Lower lobe of right lung (tissue), 2 donors: Measurements from ENCODE around the gene HELLS. TPM values are rescaled to one million over a fixed set of nuclear protein-coding genes. Genes with fewer than 3 reads are reported as not detected.
"Not testable (repeated sequence)": the region's sequence is repeated elsewhere in the genome, so short reads cannot be mapped to it uniquely, and the experiment has no call there.

ENCODE experiments used
- ATAC-seq, 2 donors: fragments of 200-7000 bp; cut with Tn5 transposase; one replicate each; pipeline ENCODE4 v1.9.1; 2020 to 2022; ENCODE audit warnings: mild to moderate bottlenecking in 2 of 2, moderate library complexity in 2 of 2
- DNase-seq: peaks from one replicate; pipeline ENCODE4 v3.0.0-alpha.2; 2020
- H3K27ac ChIP-seq: fragments of 200-600 bp; one replicate; pipeline ENCODE4 v1.8.0; 2022
- H3K27me3 ChIP-seq: fragments of 200-600 bp; one replicate; pipeline ENCODE4 v1.8.0; 2022; ENCODE audit warnings: low read depth
- H3K36me3 ChIP-seq: fragments of 200-600 bp; one replicate; pipeline ENCODE4 v1.8.0; 2022; ENCODE audit warnings: mild to moderate bottlenecking
- H3K4me1 ChIP-seq: fragments of 200-600 bp; one replicate; pipeline ENCODE4 v1.8.0; 2022
- H3K4me3 ChIP-seq: fragments of 200-600 bp; one replicate; pipeline ENCODE4 v1.8.0; 2022; ENCODE audit warnings: mild to moderate bottlenecking
- H3K9me3 ChIP-seq: fragments of 200-600 bp; one replicate; pipeline ENCODE4 v1.8.0; 2022
- CTCF ChIP-seq: fragments of 200-600 bp; IDR thresholded peaks from one replicate; pipeline ENCODE4 v1.8.0; 2022; ENCODE audit warnings: antibody characterized with exemption, mild to moderate bottlenecking
- intact Hi-C: fragments of 100-400 bp; cut with DNase I; formaldehyde crosslinking; loops from one replicate; pipeline ENCODE4 v1.11.0; 2022
- total RNA-seq: library from RNA; stranded (reverse); fragmentation: NEBNext Ultra II Directional; extraction: Animal tissue kit (Norgen Biotek cat#: 25700); gene quantifications from one replicate; pipeline ENCODE4 v1.2.1, GENCODE V29; 2021
- donor health status: DM: no; HTN: yes; CAD: no; lungs with severe emphysema.

HELLS gene
- total RNA-seq, 1 donor from 2014 or later: 2.7 TPM

DNA sequence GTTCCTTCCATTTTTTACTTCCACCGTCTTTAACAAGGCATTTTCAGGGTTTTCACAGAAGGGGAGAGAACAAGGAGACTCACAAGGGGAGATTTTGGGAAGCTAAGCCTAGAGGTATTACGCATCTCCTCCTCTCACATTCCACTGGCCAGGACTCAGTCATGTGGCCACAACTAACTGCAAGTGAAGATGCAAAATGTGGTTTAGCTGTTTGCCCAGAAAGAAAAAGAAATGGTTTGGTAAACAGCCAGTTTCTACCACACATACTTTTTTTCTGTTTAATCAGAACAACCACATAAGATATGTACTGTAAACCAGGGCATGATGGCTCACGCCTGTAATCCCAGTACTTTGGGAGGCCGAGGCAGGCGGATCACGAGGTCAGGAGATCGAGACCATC, 21.4 kb upstream of the HELLS start:
- intact Hi-C loops: no loop called here

DNA sequence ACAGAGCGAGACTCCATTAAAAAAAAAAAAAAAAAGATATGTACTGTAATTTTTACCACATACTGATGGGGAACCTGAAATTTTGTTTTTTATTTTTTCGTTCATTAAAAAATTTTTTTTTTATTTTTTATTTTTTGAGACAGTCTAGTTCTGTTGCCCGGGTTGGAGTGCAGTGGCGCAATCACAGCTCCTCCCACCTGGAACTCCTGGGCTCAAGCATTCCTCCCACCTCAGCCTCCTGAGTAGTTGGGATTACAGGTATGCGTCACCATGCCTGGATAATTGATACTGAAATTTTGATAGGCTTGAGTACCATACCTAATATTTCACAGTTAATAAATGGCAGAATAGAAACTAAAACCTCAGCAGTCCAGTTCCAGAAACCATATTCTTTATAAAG, 20.9 kb upstream of the HELLS start:
- H3K4me3 ChIP-seq: no peak overlapping the region
- no peak for TF ChIP-seq CTCF
- ATAC-seq (no peak), DNase-seq (no peak)
- intact Hi-C loops: no loop called here
- no peaks in the 10 kb centered on the region for H3K9me3 ChIP-seq
- H3K36me3 ChIP-seq: peaks cover 19% of the 10 kb centered on the region
- no peaks in the 10 kb centered on the region for H3K4me1 ChIP-seq
- H3K27me3 ChIP-seq: no peaks in the 10 kb centered on the region
- no peak overlapping the region for H3K27ac ChIP-seq

More for the DNA sequence above, 21.4 kb upstream of the HELLS start:
- Histone ChIP-seq H3K27me3 (no peaks in the 10 kb centered on the region), H3K36me3 (peaks cover 19% of the 10 kb centered on the region), H3K9me3 (no peaks in the 10 kb centered on the region), H3K27ac (no peak overlapping the region), H3K4me1 (no peaks in the 10 kb centered on the region), H3K4me3 (no peak overlapping the region)
- TF ChIP-seq CTCF: no peak
- no peak for ATAC-seq
- no peak for DNase-seq

- intact Hi-C loops: not testable (repeated sequence)
Observed at GRCh38 chr10:94531550-94531949, 14.0 kb upstream of the HELLS start.

GRCh38 chr10:94533027-94533426, 12.6 kb upstream of the HELLS start:
- Histone ChIP-seq H3K9me3 (no peaks in the 10 kb centered on the region), H3K27me3 (no peaks in the 10 kb centered on the region), H3K27ac (no peak overlapping the region), H3K4me3 (no peak overlapping the region), H3K4me1 (no peaks in the 10 kb centered on the region), H3K36me3 (peaks cover 16% of the 10 kb centered on the region)
- no peak for ATAC-seq
- no peak for TF ChIP-seq CTCF
- no peak for DNase-seq
- intact Hi-C loops: no loop called here

More at GRCh38 chr10:94531550-94531949, 14.0 kb upstream of the HELLS start:
- not testable (repeated sequence) for H3K27me3 ChIP-seq, DNase-seq, H3K4me1 ChIP-seq, H3K27ac ChIP-seq, H3K9me3 ChIP-seq, H3K4me3 ChIP-seq, ATAC-seq
- peaks cover 16% of the 10 kb centered on the region for H3K36me3 ChIP-seq

DNA sequence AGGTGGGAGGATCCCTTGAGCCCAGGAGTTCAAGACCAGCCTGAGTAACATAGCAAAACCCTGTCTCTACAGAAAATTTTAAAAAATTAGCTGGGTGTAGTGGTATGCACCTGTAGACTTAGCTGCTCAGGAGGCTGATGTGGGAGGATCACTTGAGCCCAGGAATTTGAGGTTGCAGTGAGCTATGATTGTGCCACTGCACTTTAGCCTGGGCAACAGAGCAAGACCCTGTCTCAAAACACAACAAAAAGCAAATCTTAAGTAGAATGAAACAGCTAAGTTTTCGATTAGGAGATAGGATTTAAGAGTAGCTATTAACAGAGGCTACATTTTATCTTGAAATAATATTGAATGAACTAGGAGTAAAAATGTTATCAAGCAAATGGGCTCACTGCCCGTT, 3.3 kb upstream of the HELLS start:
- peaks cover 14% of the 10 kb centered on the region for H3K4me1 ChIP-seq
- DNase-seq, H3K4me3 ChIP-seq, H3K27ac ChIP-seq, intact Hi-C loops, ATAC-seq, H3K27me3 ChIP-seq, H3K9me3 ChIP-seq, H3K36me3 ChIP-seq: not testable (repeated sequence)

GRCh38 chr10:94546049-94546900, 687 bp downstream of the HELLS start:
- Histone ChIP-seq H3K36me3 (no peaks in the 10 kb centered on the region), H3K9me3 (no peaks in the 10 kb centered on the region), H3K27ac (no peak overlapping the region), H3K4me3 (peak overlapping the region; percentile 79), H3K4me1 (peaks cover 14% of the 10 kb centered on the region), H3K27me3 (no peaks in the 10 kb centered on the region)
- TF ChIP-seq CTCF: no peak
- DNase-seq (no peak), ATAC-seq (peak in 1 of 2 donors; percentile 11)
- intact Hi-C loops: no loop called here
